HT1080 (cell line): ENCODE data around the gene RNF150. TPM values are rescaled to one million over a fixed set of nuclear protein-coding genes. Genes with fewer than 3 reads are reported as not detected.
A peak's percentile ranks its signal among the peaks of the same experiment; 100 is the strongest.

ENCODE experiments used
- DNase-seq: peaks from one replicate; pipeline ENCODE4 v3.0.0-alpha.2; 2015; ENCODE audit warnings: low read depth
- total RNA-seq: library from RNA; depleted of rRNA; stranded (reverse); fragments of >200 nt; shearing (Covaris generic); gene quantifications from 2 replicates; pipeline ENCODE4 v1.2.3, GENCODE V29; 2014

RNF150 gene
- total RNA-seq, 1 experiment from 2014 or later: 0.37 TPM

DNA sequence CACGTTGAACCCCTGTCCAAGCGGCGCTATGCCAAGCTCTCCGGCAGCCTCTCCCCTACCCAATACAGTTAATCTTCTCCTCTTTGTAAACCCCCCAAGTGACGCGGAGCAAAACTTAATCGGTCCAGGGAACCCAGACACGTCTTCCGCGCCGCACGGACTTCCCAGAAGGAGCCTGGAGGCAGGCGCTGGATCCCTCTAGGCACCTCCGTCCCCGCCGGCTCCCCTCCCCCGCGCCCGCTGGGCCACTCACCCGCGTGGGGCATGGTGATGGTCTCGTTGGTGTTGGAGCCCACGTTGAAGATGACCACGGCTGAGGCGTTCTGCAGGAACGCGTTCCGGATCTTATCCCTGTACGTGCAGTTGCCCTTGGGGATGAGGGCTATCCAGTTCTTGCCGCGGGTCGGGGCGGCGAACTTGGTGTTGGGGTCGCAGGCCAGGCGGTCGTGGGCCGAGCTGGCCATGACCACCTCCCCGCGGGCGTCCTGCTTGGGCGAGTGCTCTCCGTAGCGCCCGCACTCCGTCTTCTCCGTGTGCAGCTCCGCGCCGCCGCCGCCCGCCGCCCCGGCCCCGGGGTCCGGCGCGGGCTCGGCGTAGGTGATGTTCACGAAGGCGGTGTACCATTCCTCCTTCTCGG, 1.1 kb downstream of the RNF150 start:
- peak; percentile 5 for DNase-seq

DNA sequence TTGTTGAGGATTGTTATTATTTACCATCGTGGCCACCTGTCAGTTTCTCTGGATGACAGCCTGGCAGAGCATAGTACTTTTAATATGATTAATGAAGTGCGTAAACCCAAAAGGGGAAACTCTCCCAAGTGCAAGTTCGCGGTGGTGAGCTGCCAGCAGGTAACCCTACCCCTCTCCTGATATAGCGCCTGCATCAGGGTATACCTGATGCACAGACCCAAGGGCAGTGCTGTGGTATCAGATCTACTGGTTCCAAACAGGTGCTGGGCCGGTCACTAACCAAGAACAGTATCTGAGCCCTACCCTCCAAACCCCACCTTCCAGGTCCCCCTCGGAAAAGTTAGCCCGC, 1.6 kb downstream of the RNF150 start:
- no peak for DNase-seq

DNA sequence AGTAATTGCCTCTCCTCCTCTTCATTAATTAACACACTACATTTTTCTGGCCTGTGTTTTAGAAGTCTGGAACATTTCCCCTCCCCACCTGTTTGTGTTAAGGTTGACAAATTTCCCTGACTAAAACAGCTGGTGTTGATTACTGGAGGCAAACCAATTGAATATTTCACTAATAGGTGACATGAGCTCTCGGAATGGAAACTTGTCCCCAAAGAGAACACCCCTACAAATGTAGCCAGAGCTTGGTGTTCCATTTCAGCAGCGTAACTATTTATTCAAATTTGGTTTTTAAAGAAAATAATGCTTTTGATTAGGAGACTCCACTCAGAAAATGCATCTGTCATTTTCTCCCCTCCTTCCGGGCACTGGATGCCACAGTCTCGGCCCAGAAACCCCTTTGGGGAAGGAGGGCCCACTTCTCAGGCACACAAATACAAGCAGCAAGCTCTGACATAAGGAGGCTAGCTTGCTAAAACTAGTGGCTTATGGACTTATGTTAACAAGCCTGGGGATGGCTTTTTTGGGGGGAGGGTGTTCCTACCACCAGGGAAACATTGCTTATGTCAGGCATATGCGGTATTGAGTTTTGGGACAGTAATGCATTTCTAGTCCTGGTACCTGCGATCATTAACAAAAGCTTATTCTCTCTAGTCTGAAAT, 2.2 kb downstream of the RNF150 start:
- no peak for DNase-seq

GRCh38 chr4:141127884-141128283, 5.4 kb downstream of the RNF150 start:
- DNase-seq: no peak

DNA sequence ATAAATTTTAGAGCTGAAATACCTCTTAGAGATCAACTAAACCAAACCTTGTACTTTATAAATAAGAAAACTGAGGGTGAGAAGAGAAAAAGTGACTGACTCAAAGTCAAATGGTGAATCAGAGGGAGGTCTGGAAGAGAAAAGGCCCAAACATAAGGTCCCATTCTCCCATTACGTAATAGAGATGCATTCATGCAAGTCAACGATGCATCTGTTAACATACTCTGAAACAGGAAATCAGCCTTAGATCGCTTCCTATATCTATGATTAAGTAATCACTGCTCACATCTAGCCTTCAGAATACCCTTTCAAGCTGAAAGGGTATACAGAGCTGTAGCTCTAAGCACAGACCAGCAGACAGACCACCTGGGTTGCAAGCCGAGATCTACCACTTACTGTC, 6.5 kb downstream of the RNF150 start:
- peak; percentile 3 for DNase-seq

- no peak for DNase-seq
These were observed 9.0 kb downstream of the RNF150 start for GRCh38 chr4:141124224-141124623.

DNA sequence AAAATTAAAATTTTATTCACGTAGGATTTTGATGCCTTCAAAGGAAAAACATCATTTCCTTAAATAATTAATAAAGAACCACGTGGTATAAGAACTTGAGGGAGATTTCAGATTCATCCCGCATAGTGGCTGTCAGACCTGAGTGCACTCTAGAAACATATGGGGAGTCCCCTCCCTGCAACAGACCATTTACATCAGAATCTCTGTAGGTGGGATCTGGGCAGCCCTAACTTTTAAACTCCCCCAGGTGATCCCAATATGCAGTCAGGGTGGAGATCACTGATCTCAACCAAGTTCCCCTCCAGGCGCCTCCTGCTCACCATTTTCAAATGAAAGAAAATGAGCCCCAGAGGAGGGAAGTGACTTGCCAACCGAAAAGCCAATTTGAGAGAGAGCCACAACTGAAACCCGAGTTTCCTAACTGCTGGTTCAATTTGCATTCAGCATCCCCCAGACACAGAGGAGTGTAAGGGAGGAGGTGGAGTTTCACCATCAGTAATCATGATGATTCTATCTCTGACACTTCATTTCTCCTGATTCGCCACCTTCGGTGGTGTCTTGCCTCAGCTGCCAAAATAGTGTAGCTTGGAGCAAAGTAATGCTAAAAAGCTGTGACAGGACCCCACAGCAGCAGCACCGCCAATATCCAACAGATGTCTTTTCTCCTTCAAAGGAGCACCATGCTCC, 11.4 kb downstream of the RNF150 start:
- no peak for DNase-seq

- DNase-seq: no peak
These were observed 12.2 kb downstream of the RNF150 start for GRCh38 chr4:141121101-141121500.

DNA sequence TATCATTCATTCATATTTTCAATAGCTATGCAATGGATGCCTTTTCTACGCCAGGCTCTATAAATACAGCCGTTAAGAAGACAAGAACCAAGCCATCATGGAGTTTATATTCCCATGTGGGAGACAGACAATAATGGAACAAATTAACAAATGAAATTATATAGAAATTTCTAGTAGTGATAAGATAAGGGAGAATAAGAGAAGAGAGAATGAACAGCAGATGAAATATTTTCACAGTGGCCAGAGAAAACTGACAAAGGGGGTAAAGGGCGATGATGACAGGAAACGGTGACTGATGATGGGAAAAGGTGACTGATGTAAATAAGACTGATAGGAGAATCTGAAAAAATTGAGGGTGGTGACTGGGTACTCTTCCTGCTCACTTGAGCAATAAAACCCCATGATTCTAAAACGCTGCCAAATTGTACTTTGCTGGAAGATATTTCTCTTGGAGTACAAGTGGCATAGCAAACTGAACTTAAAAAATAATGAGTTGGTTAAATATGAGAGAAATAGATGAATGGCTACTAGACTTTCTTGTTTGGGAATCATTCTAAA, 13.2 kb downstream of the RNF150 start:
- no peak for DNase-seq

- DNase-seq: no peak
These were observed 14.2 kb downstream of the RNF150 start for GRCh38 chr4:141119071-141119470.

- DNase-seq: no peak
These were observed 14.9 kb downstream of the RNF150 start for GRCh38 chr4:141118381-141118780.

GRCh38 chr4:141117935-141118334, 15.3 kb downstream of the RNF150 start:
- no peak for DNase-seq

GRCh38 chr4:141109983-141110382, 23.3 kb downstream of the RNF150 start:
- no peak for DNase-seq

GRCh38 chr4:141107927-141108326, 25.3 kb downstream of the RNF150 start:
- DNase-seq: no peak

GRCh38 chr4:141102367-141102766, 30.9 kb downstream of the RNF150 start:
- DNase-seq: peak; percentile 77

DNA sequence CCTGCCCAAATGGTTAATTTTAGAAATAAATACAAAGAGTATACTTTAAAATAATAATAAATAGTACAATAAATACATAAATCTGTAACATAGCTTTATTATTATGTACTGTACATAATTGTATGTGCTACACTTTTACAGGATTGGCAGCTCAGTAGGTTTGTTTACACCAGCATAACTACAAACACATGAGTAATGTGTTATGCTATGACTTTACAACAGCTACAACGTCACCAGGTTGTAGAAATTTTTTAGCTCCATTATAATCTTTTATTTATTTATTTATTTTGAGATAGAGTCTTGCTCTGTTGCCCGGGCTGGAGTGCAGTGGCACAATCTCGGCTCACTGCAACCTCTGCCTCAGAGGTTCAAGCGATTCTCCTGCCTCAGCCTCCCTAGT, 31.8 kb downstream of the RNF150 start:
- DNase-seq: no peak

GRCh38 chr4:141099326-141099725, 33.9 kb downstream of the RNF150 start:
- DNase-seq: peak; percentile 32

DNA sequence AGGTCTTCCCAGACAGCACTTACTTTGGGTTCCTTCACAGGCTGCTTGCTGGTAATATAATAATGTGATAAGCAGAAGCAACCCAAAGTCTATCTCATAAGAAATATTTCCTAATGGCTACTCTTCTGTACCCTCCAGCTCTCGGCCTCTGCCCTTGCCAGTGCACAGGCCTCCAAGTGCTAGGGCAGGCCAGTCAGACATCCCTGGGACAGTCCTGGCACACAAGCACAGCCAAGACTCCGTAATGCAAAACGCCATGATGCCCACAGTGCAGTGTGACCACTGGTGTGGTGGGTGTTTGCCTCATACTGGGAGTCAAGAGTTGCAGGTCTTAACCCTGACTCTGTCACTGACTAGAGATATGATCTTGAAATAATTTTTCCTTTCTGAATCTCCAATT, 35.1 kb downstream of the RNF150 start:
- no peak for DNase-seq

- no peak for DNase-seq
These were observed 42.8 kb downstream of the RNF150 start for GRCh38 chr4:141090473-141090872.

- no peak for DNase-seq
These were observed 51.3 kb downstream of the RNF150 start for GRCh38 chr4:141081921-141082395.

DNA sequence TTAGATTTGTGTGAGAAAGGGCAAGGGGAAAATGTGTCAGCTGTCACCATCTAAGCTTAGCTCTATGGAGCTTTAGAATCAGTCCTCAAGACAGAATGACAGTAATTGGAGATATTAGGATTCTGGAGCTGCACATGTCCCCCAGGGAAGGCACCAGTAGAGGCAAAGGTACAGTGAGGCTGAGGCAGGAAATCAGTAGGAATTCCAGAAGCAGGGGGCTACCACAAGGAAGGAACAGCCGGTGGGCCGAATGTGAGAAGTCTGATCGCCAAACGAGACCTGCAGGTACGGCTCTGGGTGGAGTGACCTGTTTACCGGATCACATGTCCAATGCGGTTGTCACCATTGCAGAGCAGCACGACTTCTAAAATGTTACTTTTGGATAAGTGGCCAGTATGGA, 52.6 kb downstream of the RNF150 start:
- DNase-seq: no peak

DNA sequence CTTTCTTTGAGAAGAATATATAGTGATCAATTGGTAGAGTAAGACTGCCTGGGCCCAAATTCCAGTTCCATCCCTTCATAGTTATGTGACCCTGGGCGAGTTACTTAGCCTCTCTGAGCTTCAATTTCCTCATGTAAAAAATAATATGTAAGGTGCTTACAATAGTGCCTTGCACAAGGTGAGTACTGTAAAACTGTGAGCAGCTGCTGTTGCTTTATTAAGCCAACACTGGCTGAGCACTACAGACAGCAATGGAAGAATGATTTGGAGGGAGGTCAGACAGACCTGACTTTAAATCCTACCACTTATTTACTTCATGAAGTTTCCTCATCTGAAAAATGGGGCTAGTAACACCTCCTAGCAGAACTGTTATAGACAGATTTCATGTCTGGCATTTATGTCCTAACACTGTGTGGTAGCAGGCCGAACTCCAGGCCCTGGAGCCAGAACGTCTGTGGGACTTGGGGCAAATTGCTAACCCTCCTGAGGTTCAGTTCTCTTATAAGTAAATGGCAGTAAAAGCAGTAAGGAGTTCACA, 53.8 kb downstream of the RNF150 start:
- no peak for DNase-seq
